Esophagus squamous epithelium (tissue), 4 donors: ENCODE data around the gene ROR2.
"Not testable (repeated sequence)": the region's sequence is repeated elsewhere in the genome, so short reads cannot be mapped to it uniquely, and the experiment has no call there.

Source experiments
- CTCF ChIP-seq, 6 experiments: fragments of 450-650 bp in 4 of 6; fragments of 200-600 bp in 2 of 6; sonication (generic) in 2 of 6; IDR thresholded peaks; one replicate each; pipeline ENCODE4 v1.5.1; 2016 to 2019; ENCODE audit warnings: antibody characterized with exemption in 6 of 6, mild to moderate bottlenecking in 4 of 6, moderate library complexity in 4 of 6
- POLR2A ChIP-seq, 4 donors: fragments of 450-650 bp; IDR thresholded peaks; one replicate each; pipeline ENCODE4 v1.6.1; 2017; ENCODE audit warnings: antibody characterized with exemption in 4 of 4, mild to moderate bottlenecking in 4 of 4, moderate library complexity in 3 of 4

- not testable (repeated sequence) for TF ChIP-seq POLR2A, CTCF (IDR thresholded peaks at IDR 0.05)
Observed at GRCh38 chr9:91622121-91622520, 327.9 kb downstream of the ROR2 start.
